WTC11 (cell line): Measurements from ENCODE around the gene ZNF681. TPM values are rescaled to one million over a fixed set of nuclear protein-coding genes. Genes with fewer than 3 reads are reported as not detected.

Source experiments
- total RNA-seq: library from RNA; stranded (reverse); gene quantifications from 3 replicates; pipeline ENCODE4 v1.2.3, GENCODE V29; 2021

ZNF681 gene
- total RNA-seq, 1 experiment from 2014 or later = 16.9 TPM

Other genes starting within 250 kb of the ZNF681 start
- 28.9 to 34.3 TPM (median 29.7 TPM) in 3 replicates for gene ZNF675, start 71.7 kb downstream of the ZNF681 start, total RNA-seq
- 0.25 TPM in 1 of 3 replicates, not detected in the others for gene ZNF726, start 156.0 kb upstream of the ZNF681 start, total RNA-seq